Thoracic aorta (tissue), 2 donors: ENCODE results near the gene DLGAP1. TPM values are rescaled to one million over a fixed set of nuclear protein-coding genes. Genes with fewer than 3 reads are reported as not detected.

Source experiments
- ATAC-seq: fragments of 150-250 bp; one replicate; pipeline ENCODE4 v1.8.0; 2017; ENCODE audit warnings: low read depth; ENCODE audit not compliant: insufficient number of reproducible peaks, low FRiP score
- DNase-seq: peaks from one replicate; pipeline ENCODE4 v3.0.0-alpha.2; 2020; ENCODE audit warnings: low spot score
- H3K27ac ChIP-seq, 2 donors: fragments of 200-600 bp; sonication (generic); 1 replicate in 1 of 2; 2 replicates in 1 of 2; pipeline ENCODE4 v1.5.1; 2016; ENCODE audit warnings: mild to moderate bottlenecking in 2 of 2, moderate library complexity in 2 of 2
- H3K27me3 ChIP-seq: fragments of 200-600 bp; sonication (generic); replicated peaks from 2 replicates; pipeline ENCODE4 v1.6.0; 2016; ENCODE audit warnings: mild to moderate bottlenecking; ENCODE audit not compliant: insufficient read depth
- H3K36me3 ChIP-seq: fragments of 200-600 bp; sonication (generic); one replicate; pipeline ENCODE4 v1.5.1; 2016
- H3K4me1 ChIP-seq, 2 donors: fragments of 200-600 bp; sonication (generic); 1 replicate in 1 of 2; 2 replicates in 1 of 2; pipeline versions ENCODE4 v1.5.1 to v1.6.0; 2016; ENCODE audit warnings: low read depth in 2 of 2, mild to moderate bottlenecking in 1 of 2; ENCODE audit not compliant: control insufficient read depth in 1 of 2
- H3K4me3 ChIP-seq: fragments of 200-600 bp; sonication (generic); 2 replicates; pipeline ENCODE4 v1.5.1; 2016; ENCODE audit warnings: mild to moderate bottlenecking
- H3K9me3 ChIP-seq: fragments of 200-600 bp; sonication (generic); 2 replicates; pipeline ENCODE4 v1.5.1; 2016
- CTCF ChIP-seq: fragments of 200-600 bp; sonication (generic); IDR thresholded peaks from one replicate; pipeline ENCODE4 v1.5.1; 2019; ENCODE audit warnings: antibody characterized with exemption
- total RNA-seq, 2 donors: library from RNA; depleted of rRNA; stranded (reverse); fragments of >200 nt; gene quantifications; one replicate each; pipeline versions ENCODE4 v1.1.0 to v1.2.3, GENCODE V29; 2016

Gene DLGAP1
- total RNA-seq, 2 donors from 2014 or later, result 7.3 to 19.0 TPM

- no peak for TF ChIP-seq CTCF
- Histone ChIP-seq H3K27ac (no peak overlapping the region), H3K4me1 (no peaks in the 10 kb centered on the region), H3K9me3 (peaks cover 4% of the 10 kb centered on the region), H3K36me3 (no peaks in the 10 kb centered on the region), H3K4me3 (no peak overlapping the region), H3K27me3 (no peaks in the 10 kb centered on the region)
- no peak for DNase-seq
- ATAC-seq, result no peak
These were observed 358.6 kb downstream of the DLGAP1 start for GRCh38 chr18:4096486-4096885.

GRCh38 chr18:4093676-4094075, 361.4 kb downstream of the DLGAP1 start:
- Histone ChIP-seq H3K27ac (no peak overlapping the region), H3K4me1 (no peaks in the 10 kb centered on the region), H3K27me3 (no peaks in the 10 kb centered on the region), H3K9me3 (no peaks in the 10 kb centered on the region), H3K4me3 (no peak overlapping the region), H3K36me3 (no peaks in the 10 kb centered on the region)
- ATAC-seq (no peak), DNase-seq (no peak)
- TF ChIP-seq CTCF, result no peak

DNA sequence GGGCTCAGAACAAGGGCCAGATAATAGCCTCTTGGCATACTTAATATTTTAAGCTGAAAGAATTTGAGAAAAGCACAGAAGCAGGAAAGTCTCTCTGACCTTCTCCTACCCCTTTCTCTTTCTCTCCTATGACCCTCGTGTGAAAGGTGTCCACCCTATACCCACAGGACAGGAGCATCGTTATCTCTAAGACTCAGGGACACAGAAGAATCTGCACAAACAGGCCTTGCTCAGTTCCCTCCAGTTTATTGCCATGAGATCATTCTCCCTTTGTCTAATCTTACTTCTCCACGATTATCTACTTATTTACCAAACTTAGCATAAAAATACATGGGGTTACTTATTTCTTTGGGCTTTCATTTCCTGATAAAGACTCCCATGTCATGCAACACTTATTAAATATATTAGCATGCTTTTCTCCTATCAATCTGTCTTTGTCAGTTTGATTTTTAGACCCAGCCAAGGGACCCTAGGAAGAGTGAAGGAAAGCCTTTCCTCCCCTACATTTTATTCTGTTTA, 370.7 kb downstream of the DLGAP1 start:
- no peak overlapping the region for H3K4me3 ChIP-seq
- peaks cover 5% of the 10 kb centered on the region for H3K9me3 ChIP-seq
- no peak overlapping the region for H3K27ac ChIP-seq
- no peak for TF ChIP-seq CTCF
- peaks cover 0 to 3% of the 10 kb centered on the region in 2 donors for H3K4me1 ChIP-seq
- H3K27me3 ChIP-seq, result no peaks in the 10 kb centered on the region
- DNase-seq (no peak), ATAC-seq (no peak)
- H3K36me3 ChIP-seq, result no peaks in the 10 kb centered on the region

GRCh38 chr18:4078246-4078645, 376.9 kb downstream of the DLGAP1 start:
- DNase-seq, result no peak
- Histone ChIP-seq H3K9me3 (no peaks in the 10 kb centered on the region), H3K4me3 (no peak overlapping the region), H3K36me3 (no peaks in the 10 kb centered on the region), H3K27me3 (no peaks in the 10 kb centered on the region), H3K27ac (no peak overlapping the region), H3K4me1 (no peaks in the 10 kb centered on the region)
- TF ChIP-seq CTCF, result no peak
- ATAC-seq, result no peak

DNA sequence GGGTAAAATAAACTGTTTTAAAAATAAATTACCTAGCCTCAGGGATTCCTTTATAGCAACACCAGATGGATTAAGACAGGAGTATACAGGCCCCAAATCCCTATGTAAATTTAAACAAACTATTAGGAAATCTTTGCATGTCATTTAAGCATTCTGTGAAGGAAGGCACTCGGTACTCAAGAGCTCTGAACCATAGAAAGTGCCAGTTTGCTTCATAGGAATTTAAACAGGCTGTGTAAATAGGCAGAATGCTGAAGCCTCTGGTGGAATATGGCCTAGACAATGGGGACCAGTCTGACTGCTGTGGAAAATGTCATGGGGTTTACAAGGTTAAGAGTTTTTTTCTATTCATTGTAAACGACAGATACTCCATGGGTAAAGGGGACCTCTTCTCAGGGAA, 377.4 kb downstream of the DLGAP1 start:
- TF ChIP-seq CTCF, result no peak
- Histone ChIP-seq H3K4me3 (no peak overlapping the region), H3K36me3 (no peaks in the 10 kb centered on the region), H3K27ac (no peak overlapping the region), H3K4me1 (no peaks in the 10 kb centered on the region), H3K27me3 (no peaks in the 10 kb centered on the region), H3K9me3 (no peaks in the 10 kb centered on the region)
- no peak for ATAC-seq
- no peak for DNase-seq
